Neural progenitor cell (in vitro differentiated cells): ENCODE measurements around the gene SCN2B.

Experiments
- CTCF ChIP-seq: fragments of 200-600 bp; sonication (generic); IDR thresholded peaks from 2 replicates; pipeline ENCODE4 v1.5.1; 2017; ENCODE audit warnings: antibody characterized with exemption, mild to moderate bottlenecking
- EZH2 ChIP-seq: fragments of 200-600 bp; sonication (generic); IDR thresholded peaks from 2 replicates; pipeline ENCODE4 v1.6.1; 2017; ENCODE audit warnings: antibody characterized with exemption, mild to moderate bottlenecking, moderate library complexity

GRCh38 chr11:118135796-118136165, 40.7 kb downstream of the SCN2B start:
- no peak for TF ChIP-seq CTCF
- TF ChIP-seq EZH2 = no peak
